Esophagus squamous epithelium (tissue), 5 donors: ENCODE results near the gene ARTN. TPM values are rescaled to one million over a fixed set of nuclear protein-coding genes. Genes with fewer than 3 reads are reported as not detected.
A peak's percentile ranks its signal among the peaks of the same experiment; 100 is the strongest.

ENCODE experiments used
- DNase-seq: peaks from one replicate; lab custom pipeline; 2025; lab: John Stamatoyannopoulos, UW
- H3K27ac ChIP-seq, 4 donors: fragments of 200-600 bp; sonication (generic); one replicate each; pipeline ENCODE4 v1.5.1; 2016 to 2019; ENCODE audit warnings: mild to moderate bottlenecking in 1 of 4
- H3K27me3 ChIP-seq, 4 donors: fragments of 200-600 bp; sonication (generic); 1 replicate in 3 of 4; 2 replicates in 1 of 4; pipeline versions ENCODE4 v1.5.1 to v1.6.0; 2017 to 2021; ENCODE audit warnings: antibody characterized with exemption in 1 of 4
- H3K36me3 ChIP-seq, 3 donors: fragments of 200-600 bp; sonication (generic); one replicate each; pipeline ENCODE4 v1.5.1; 2016 to 2019
- H3K4me1 ChIP-seq, 3 donors: fragments of 200-600 bp; sonication (generic); one replicate each; pipeline ENCODE4 v1.5.1; 2017 to 2019
- H3K4me3 ChIP-seq, 4 donors: fragments of 200-600 bp; sonication (generic); 1 replicate in 3 of 4; 2 replicates in 1 of 4; pipeline ENCODE4 v1.5.1; 2016 to 2019; ENCODE audit warnings: mild to moderate bottlenecking in 2 of 4, moderate library complexity in 1 of 4
- H3K9me3 ChIP-seq, 3 donors: fragments of 200-600 bp; sonication (generic); one replicate each; pipeline ENCODE4 v1.5.1; 2016 to 2019
- POLR2A ChIP-seq, 4 donors: fragments of 450-650 bp; IDR thresholded peaks; one replicate each; pipeline ENCODE4 v1.6.1; 2017; ENCODE audit warnings: antibody characterized with exemption in 4 of 4, mild to moderate bottlenecking in 4 of 4, moderate library complexity in 3 of 4
- WGBS, 2 donors: methylation state at CpG; one replicate each; pipeline ENCODE4 v1.1.5; 2018; 5-methylcytosine and 5-hydroxymethylcytosine counted together
- intact Hi-C: fragments of 100-400 bp; cut with DNase I; formaldehyde crosslinking; loops from one replicate; pipeline ENCODE4 v1.15.0; 2022
- total RNA-seq, 4 donors: library from RNA; depleted of rRNA; stranded (reverse); fragments of >200 nt; gene quantifications; one replicate each; pipeline ENCODE4 v1.1.0, GENCODE V29; 2016
- TF ChIP-seq, protein P1 (sequence below), 6 experiments: fragments of 450-650 bp in 4 of 6; fragments of 200-600 bp in 2 of 6; sonication (generic) in 2 of 6; IDR thresholded peaks; one replicate each; pipeline ENCODE4 v1.5.1; 2016 to 2019; ENCODE audit warnings: antibody characterized with exemption in 6 of 6, mild to moderate bottlenecking in 4 of 6, moderate library complexity in 4 of 6
- donor health status: DM: yes; HTN: yes; CAD: no.

The ARTN gene
- total RNA-seq, 4 donors from 2014 or later: 0.68 to 12.9 (median 4.0) TPM

DNA sequence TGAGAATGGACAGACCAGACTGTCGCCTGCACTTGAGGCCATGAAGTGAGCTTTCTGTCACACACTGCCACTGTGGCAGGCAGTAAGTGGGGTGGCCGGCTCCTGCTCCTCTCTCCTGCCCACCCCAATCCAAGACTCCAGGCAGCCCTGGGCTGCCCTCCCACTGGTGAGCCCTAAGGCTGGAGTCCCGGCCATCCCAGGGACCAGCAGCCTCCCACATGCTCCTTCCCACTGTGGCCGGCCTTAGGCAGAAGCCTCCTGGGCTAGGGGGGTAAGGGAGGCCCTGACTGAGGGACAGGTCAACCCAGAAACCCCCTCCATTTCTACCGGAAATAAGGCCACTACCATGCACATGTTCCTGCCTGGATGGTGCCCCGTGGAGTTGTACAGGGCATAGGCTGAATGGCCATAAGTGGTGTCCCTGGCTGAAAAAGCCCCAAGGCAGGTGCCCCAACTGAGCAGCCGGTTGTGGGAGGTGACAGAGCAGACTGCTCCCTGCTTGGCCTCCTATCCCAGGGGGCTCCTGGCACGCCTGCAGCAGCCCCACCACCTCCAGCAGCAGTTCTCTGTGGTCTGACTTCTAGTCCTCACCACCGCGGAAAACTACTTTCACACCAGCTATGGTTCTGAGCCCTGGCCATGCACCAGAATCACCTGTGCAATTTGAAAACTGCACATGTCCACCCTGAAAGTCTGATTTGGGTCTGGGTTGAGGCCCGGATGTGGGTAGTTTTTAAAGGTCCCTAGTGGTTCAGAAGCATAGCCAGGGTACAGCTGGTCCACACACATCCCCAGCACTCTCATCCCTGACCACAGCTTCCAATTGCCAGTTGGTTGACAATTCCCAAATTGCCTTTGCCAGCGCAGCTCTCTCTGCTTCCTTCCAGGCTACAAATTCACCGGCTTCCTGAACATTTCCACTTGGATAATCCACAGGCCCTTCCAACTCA, 1.6 kb upstream of the ARTN start:
- TF ChIP-seq, protein P1, sequence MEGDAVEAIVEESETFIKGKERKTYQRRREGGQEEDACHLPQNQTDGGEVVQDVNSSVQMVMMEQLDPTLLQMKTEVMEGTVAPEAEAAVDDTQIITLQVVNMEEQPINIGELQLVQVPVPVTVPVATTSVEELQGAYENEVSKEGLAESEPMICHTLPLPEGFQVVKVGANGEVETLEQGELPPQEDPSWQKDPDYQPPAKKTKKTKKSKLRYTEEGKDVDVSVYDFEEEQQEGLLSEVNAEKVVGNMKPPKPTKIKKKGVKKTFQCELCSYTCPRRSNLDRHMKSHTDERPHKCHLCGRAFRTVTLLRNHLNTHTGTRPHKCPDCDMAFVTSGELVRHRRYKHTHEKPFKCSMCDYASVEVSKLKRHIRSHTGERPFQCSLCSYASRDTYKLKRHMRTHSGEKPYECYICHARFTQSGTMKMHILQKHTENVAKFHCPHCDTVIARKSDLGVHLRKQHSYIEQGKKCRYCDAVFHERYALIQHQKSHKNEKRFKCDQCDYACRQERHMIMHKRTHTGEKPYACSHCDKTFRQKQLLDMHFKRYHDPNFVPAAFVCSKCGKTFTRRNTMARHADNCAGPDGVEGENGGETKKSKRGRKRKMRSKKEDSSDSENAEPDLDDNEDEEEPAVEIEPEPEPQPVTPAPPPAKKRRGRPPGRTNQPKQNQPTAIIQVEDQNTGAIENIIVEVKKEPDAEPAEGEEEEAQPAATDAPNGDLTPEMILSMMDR (IDR thresholded peaks at IDR 0.05): no peak
- no peak for TF ChIP-seq POLR2A (IDR thresholded peaks at IDR 0.05)
- peaks cover 25 to 72% (median 53%) of the 10 kb centered on the region in 3 donors for H3K4me1 ChIP-seq
- no peak overlapping the region for H3K4me3 ChIP-seq
- intact Hi-C loops: no loop called here
- H3K9me3 ChIP-seq: no peaks in the 10 kb centered on the region
- H3K27ac ChIP-seq: no peak overlapping the region
- peaks cover 0 to 1% (median 0%) of the 10 kb centered on the region in 3 donors for H3K36me3 ChIP-seq
- 90 to 94% methylated on average over 3 to 5 of the region's 13 CpGs for WGBS, 2 donors
- peaks cover 0 to 22% (median 0%) of the 10 kb centered on the region in 4 donors for H3K27me3 ChIP-seq
- no peak for DNase-seq

DNA sequence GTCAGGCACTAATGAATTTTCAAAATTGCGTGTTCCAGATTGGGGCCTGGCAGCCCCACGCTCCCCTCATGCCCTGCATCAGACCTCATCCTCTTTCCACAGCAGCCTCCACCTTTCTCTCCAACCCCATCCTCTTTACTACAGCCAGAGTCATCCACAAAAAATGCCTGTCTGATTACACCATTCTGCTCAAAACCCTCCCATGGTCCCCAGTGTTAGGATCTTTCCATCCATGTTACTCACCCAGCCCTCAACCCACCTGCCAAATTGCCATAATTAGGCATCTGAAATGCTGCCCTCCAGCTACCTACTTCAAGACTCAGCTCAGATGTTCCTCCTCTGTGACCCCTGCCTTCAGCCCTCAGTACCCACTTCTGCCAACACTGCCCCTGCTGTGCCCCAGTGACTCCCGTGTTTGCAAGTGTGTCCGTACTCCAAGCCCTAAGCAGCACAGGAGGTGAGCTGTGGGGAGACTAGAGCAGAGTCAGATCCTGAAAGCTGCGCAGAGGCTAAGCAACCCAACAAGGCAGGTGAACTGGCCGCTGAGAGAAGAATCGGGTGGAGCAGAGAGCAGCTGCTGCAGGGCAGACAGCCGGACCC, 715 bp upstream of the ARTN start:
- Histone ChIP-seq H3K9me3 (no peaks in the 10 kb centered on the region), H3K27me3 (peaks cover 0 to 22% (median 0%) of the 10 kb centered on the region in 4 donors), H3K4me1 (peaks cover 25 to 81% (median 58%) of the 10 kb centered on the region in 3 donors), H3K4me3 (peak overlapping the region; percentile 22 to 61 (median 44)), H3K36me3 (peaks cover 0 to 3% (median 0%) of the 10 kb centered on the region in 3 donors), H3K27ac (peak overlapping the region; percentile 57 to 74 (median 66))
- TF ChIP-seq, protein P1 (IDR thresholded peaks at IDR 0.05): no peak
- TF ChIP-seq POLR2A (IDR thresholded peaks at IDR 0.05): no peak
- WGBS, 2 donors: 41 to 53% methylated on average over 3 to 5 of the region's 8 CpGs
- intact Hi-C loops: no loop called here
- no peak for DNase-seq

DNA sequence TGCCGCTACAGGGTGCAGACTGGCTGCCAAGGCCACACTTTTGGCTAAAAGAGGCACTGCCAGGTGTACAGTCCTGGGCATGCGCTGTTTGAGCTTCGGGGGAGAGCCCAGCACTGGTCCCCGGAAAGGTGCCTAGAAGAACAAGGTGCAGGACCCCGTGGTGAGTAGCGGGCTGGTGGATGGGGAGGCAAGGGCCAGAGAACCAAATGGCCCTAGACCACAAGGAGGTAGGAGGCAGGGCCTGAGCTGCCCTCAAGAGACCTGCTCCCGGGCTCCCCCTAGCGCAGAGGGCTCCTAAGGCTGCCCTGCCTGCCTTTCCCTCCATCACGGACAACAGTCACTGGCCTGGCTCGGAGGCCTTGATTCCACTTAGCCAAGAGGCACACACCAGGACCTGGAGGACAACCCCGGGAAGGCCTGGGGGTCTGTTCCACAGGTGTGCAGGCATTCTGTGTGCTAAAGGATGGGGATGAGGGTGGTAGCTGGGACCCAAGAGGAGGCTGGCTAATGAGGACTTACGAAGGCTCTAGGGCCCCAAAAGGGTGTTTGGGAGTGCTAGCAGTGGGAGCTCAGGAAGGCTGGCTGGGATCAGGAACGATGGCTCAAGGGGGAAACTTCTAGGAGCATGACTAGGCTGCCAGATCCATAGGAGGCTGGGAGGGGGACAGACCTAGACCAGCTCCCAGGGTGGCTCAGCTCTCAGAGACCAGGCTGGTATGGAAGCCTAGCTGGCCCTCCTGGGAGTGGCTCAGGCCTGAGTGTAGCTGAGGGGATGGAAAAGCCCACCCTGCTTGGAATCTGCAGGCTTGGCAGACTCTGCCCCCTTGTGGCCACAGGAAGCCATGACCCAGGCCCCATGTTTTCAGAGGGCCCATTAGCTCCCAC, 742 bp downstream of the ARTN start:
- DNase-seq: no peak
- peaks cover 0 to 3% (median 0%) of the 10 kb centered on the region in 3 donors for H3K36me3 ChIP-seq
- H3K27ac ChIP-seq: peak overlapping the region; percentile 57 to 74 (median 66)
- H3K4me1 ChIP-seq: peaks cover 25 to 88% (median 58%) of the 10 kb centered on the region in 3 donors
- intact Hi-C loops: loop anchor here (2.0 kb wide), 1 partner anchor 172 kb away; no protein-coding TSS in a partner anchor
- peak overlapping the region; percentile 22 to 61 (median 44) for H3K4me3 ChIP-seq
- H3K9me3 ChIP-seq: no peaks in the 10 kb centered on the region
- peaks cover 0 to 22% (median 0%) of the 10 kb centered on the region in 4 donors for H3K27me3 ChIP-seq
- WGBS, 2 donors: 11 to 17% methylated on average over 8 to 9 of the region's 13 CpGs
- TF ChIP-seq POLR2A (IDR thresholded peaks at IDR 0.05): no peak
- TF ChIP-seq, protein P1 (IDR thresholded peaks at IDR 0.05): peak; percentile 66 to 92 (median 87)

DNA sequence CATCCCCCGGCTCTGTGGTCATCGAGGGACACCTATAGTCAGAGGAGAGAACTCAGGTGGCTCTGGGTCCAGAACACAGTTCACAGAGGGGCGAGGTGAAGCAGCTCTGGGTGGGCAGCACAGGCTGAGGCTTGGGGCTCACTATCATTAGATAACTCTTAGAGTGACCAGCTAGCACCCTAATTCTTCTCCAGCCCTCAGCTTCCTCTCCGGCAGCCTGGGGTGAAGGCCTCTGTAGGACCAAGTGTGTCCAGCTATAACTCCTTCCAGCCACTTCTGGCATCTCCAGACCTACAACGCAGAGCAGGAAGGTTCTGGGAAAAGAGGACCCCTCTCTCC, 1.4 kb downstream of the ARTN start:
- Histone ChIP-seq H3K4me3 (peak overlapping the region in 1 of 4 donors; percentile 69), H3K9me3 (no peaks in the 10 kb centered on the region), H3K27me3 (peaks cover 0 to 22% (median 0%) of the 10 kb centered on the region in 4 donors), H3K36me3 (peaks cover 0 to 3% (median 0%) of the 10 kb centered on the region in 3 donors), H3K27ac (peak overlapping the region; percentile 16 to 74 (median 62)), H3K4me1 (peaks cover 25 to 82% (median 56%) of the 10 kb centered on the region in 3 donors)
- DNase-seq: no peak
- 64 to 73% methylated on average over 2 of the region's 5 CpGs for WGBS, 2 donors
- TF ChIP-seq POLR2A (IDR thresholded peaks at IDR 0.05): no peak
- TF ChIP-seq, protein P1 (IDR thresholded peaks at IDR 0.05): no peak
- intact Hi-C loops: loop anchor here (2.0 kb wide), 1 partner anchor 172 kb away; no protein-coding TSS in a partner anchor
